Right lobe of liver (tissue), 6 donors: ENCODE data around the gene RFESD. TPM values are rescaled to one million over a fixed set of nuclear protein-coding genes. Genes with fewer than 3 reads are reported as not detected.
A peak's percentile ranks its signal among the peaks of the same experiment; 100 is the strongest.

Experiments
- ATAC-seq, 4 donors: fragments of 200-7000 bp; cut with Tn5 transposase; one replicate each; pipeline ENCODE4 v1.9.1; 2020; ENCODE audit warnings: mild to moderate bottlenecking in 4 of 4, moderate library complexity in 4 of 4
- DNase-seq, 3 donors: peaks; one replicate each; pipeline ENCODE4 v3.0.0-alpha.2; 2020
- H3K27ac ChIP-seq, 3 donors: fragments of 200-600 bp; one replicate each; pipeline ENCODE4 v1.8.0; 2022
- H3K27me3 ChIP-seq, 2 donors: fragments of 200-600 bp; one replicate each; pipeline ENCODE4 v1.8.0; 2022
- H3K36me3 ChIP-seq, 4 donors: fragments of 200-600 bp; sonication (generic) in 1 of 4; one replicate each; pipeline versions ENCODE4 v1.5.1 to v1.8.0; 2017 to 2022; ENCODE audit warnings: control low read depth in 1 of 4
- H3K4me1 ChIP-seq, 4 donors: fragments of 200-600 bp; sonication (generic) in 1 of 4; one replicate each; pipeline versions ENCODE4 v1.5.1 to v1.8.0; 2017 to 2022; ENCODE audit warnings: control low read depth in 1 of 4
- H3K4me3 ChIP-seq, 3 donors: fragments of 200-600 bp; one replicate each; pipeline ENCODE4 v1.8.0; 2022
- H3K9me3 ChIP-seq, 4 donors: fragments of 200-600 bp; sonication (generic) in 1 of 4; one replicate each; pipeline versions ENCODE4 v1.5.1 to v1.8.0; 2017 to 2022; ENCODE audit warnings: control low read depth in 1 of 4
- POLR2A ChIP-seq: fragments of 450-650 bp; IDR thresholded peaks from one replicate; pipeline ENCODE4 v1.6.1; 2017; ENCODE audit warnings: antibody characterized with exemption, mild to moderate bottlenecking
- WGBS: methylation state at CpG from one replicate; pipeline ENCODE4 v1.1.6; 2018; ENCODE audit warnings: low coverage, low lambda C conversion rate; ENCODE audit not compliant: insufficient coverage; ENCODE audit errors: missing lambda C conversion rate; 5-methylcytosine and 5-hydroxymethylcytosine counted together
- intact Hi-C, 2 donors: fragments of 100-400 bp; cut with DNase I; formaldehyde crosslinking; loops; one replicate each; pipeline versions ENCODE4 v1.11.2 to v1.14.1; 2022
- long read RNA-seq: library from polyadenylated mRNA; unstranded; transcript quantifications from one replicate; pipeline ENCODE4 v2.0.0, GENCODE V29; 2019
- total RNA-seq, 6 experiments: library from RNA; depleted of rRNA in 2 of 6; stranded (reverse); fragments of >200 nt in 2 of 6; fragmentation: NEBNext Ultra II Directional in 3 of 6; extraction: Animal tissue kit (Norgen Biotek cat#: 25700) in 3 of 6; gene quantifications; one replicate each; pipeline versions ENCODE4 v1.1.0 to v1.2.4, GENCODE V29; 2016 to 2023
- TF ChIP-seq, protein P1 (sequence below), 4 donors: fragments of 200-600 bp in 3 of 4; fragments of 450-650 bp in 1 of 4; IDR thresholded peaks; one replicate each; pipeline versions ENCODE4 v1.5.1 to v1.8.0; 2016 to 2022; ENCODE audit warnings: antibody characterized with exemption in 4 of 4, mild to moderate bottlenecking in 2 of 4
- donor health status: DM: no; HTN: yes; CAD: no.
- donor health status: DM: no; HTN: no; CAD: no.
- donor health status: DM: no; HTN: no; CAD: no.
- donor health status: DM: no; HTN: yes; CAD: no.
- donor health status: DM: no; HTN: yes; CAD: no.

RFESD gene
- 1 to 10 TPM in 4 of 6 experiments, under 1 TPM in 2; 0.56 to 2.2 (median 1.6) TPM for total RNA-seq
- long read RNA-seq: 0 reads

DNA sequence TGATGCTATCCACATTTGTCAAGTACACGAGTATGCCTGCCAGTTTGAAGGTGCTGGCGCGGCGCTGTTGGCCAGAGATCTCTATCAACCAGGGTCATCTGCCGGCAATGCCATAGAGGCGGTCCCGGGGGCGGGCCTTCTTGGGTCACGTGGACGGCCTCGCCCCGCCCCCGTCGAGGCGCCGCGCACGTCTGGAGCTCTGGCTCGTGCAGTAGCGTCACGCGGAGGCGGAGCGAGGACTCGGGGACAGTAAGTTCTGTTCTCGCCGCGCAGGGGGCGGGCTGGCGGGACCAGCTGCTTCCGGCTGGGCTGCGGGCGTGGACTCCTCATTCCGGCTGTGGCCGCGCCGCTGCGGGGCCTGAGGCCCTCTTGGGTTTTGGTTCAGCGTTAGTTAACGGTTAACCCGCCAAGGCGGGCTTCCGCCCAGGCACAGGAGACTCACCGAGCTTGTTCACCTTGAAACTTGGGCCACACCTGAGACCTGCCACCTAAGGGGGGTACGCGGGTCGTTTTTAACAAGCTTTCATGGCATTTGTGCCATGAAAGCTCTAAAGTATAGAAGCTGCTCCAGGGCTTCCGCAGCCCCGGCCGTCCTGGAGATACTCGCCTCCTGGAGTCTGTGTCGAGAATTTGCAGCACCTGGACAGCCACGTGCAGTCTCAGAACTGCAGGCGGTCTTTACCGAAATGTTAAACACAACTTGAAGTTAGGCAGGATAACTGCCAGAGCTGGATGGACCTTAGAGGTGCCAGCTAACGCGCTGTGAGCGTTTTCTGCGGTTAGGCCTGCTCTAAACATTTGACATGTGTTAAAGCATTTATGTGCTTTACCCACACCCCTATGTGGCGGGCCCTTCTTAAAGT is at the start of gene RFESD:
TSS of gene RFESD (plus strand) at position 209 of the 863 bp plus-strand sequence. CDS start 5,495 bp downstream, outside the sequence.
- peak; percentile 97 for TF ChIP-seq POLR2A
- TF ChIP-seq, protein P1, sequence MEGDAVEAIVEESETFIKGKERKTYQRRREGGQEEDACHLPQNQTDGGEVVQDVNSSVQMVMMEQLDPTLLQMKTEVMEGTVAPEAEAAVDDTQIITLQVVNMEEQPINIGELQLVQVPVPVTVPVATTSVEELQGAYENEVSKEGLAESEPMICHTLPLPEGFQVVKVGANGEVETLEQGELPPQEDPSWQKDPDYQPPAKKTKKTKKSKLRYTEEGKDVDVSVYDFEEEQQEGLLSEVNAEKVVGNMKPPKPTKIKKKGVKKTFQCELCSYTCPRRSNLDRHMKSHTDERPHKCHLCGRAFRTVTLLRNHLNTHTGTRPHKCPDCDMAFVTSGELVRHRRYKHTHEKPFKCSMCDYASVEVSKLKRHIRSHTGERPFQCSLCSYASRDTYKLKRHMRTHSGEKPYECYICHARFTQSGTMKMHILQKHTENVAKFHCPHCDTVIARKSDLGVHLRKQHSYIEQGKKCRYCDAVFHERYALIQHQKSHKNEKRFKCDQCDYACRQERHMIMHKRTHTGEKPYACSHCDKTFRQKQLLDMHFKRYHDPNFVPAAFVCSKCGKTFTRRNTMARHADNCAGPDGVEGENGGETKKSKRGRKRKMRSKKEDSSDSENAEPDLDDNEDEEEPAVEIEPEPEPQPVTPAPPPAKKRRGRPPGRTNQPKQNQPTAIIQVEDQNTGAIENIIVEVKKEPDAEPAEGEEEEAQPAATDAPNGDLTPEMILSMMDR (IDR thresholded peaks at IDR 0.05): peak in 3 of 4 donors; percentile 12 to 28 (median 13)
- ATAC-seq: peak; percentile 86 to 92 (median 90)
- Histone ChIP-seq H3K36me3 (no peaks in the 10 kb centered on the region), H3K9me3 (no peaks in the 10 kb centered on the region), H3K4me3 (peak within 1 kb of the TSS; percentile 27 to 56 (median 31)), H3K4me1 (peaks cover 0 to 48% (median 7%) of the 10 kb centered on the region in 4 donors), H3K27ac (peak within 1 kb of the TSS; percentile 87 to 98 (median 96)), H3K27me3 (no peaks in the 10 kb centered on the region)
- WGBS: 2% methylated on average over 14 of the region's 60 CpGs
- intact Hi-C loops: loop anchor here in 1 of 2 donors (5.0 kb wide), 1 partner anchor 196 kb away; no protein-coding TSS in a partner anchor
- peak; percentile 99 for DNase-seq

DNA sequence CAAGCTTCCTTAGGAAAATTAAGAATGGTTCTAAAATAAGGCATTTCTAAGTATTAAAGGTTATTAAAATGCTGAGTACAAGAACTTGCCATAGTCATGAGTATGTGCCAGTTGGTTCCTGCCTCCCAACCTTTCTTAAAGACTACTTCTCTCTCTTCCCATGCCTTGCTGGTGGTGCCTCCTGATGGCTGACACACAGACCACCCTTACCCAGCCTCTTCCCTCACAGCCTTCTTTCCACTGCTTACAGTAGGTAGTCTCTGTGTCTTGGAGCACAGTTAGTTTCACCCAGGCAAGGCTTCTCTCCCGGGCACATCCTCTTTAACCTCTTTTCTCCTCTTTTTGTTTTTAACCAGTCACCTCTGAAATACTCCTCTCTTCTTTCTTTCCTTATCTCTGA is 47.3 kb upstream of the RFESD start:
- intact Hi-C loops: no loop called here
- no peak for ATAC-seq
- no peak overlapping the region for H3K27ac ChIP-seq
- no peaks in the 10 kb centered on the region for H3K9me3 ChIP-seq
- no peaks in the 10 kb centered on the region for H3K36me3 ChIP-seq
- no peaks in the 10 kb centered on the region for H3K27me3 ChIP-seq
- H3K4me1 ChIP-seq: no peaks in the 10 kb centered on the region
- no peak overlapping the region for H3K4me3 ChIP-seq
- 100% methylated on average over 1 of the region's 1 CpG for WGBS
- no peak for TF ChIP-seq POLR2A
- TF ChIP-seq, protein P1 (IDR thresholded peaks at IDR 0.05): no peak
- no peak for DNase-seq

DNA sequence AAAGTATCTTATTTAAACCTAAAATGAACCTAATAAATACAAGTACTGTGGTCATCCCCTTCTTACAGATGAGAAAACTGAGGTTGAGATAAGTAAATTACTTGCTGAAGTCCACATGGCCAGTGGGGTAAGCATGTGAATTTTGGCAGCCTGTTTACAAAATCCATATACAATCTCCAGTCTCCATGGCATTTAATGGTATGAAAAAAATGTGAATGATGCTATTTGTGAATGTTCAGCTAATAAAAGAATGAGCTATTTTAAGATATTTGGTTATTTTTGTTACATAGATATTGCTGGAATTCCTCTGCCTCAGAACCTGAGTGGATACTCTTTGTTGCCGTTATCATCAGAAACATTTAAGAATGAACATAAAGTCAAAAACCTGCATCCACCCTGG is 46.0 kb upstream of the RFESD start:
- ATAC-seq (no peak), DNase-seq (no peak)
- Histone ChIP-seq H3K27me3 (no peaks in the 10 kb centered on the region), H3K4me1 (no peaks in the 10 kb centered on the region), H3K36me3 (no peaks in the 10 kb centered on the region), H3K4me3 (no peak overlapping the region), H3K27ac (no peak overlapping the region), H3K9me3 (no peaks in the 10 kb centered on the region)
- 82% methylated on average over 1 of the region's 1 CpG for WGBS
- intact Hi-C loops: no loop called here
- TF ChIP-seq POLR2A: no peak
- TF ChIP-seq, protein P1 (IDR thresholded peaks at IDR 0.05): no peak

DNA sequence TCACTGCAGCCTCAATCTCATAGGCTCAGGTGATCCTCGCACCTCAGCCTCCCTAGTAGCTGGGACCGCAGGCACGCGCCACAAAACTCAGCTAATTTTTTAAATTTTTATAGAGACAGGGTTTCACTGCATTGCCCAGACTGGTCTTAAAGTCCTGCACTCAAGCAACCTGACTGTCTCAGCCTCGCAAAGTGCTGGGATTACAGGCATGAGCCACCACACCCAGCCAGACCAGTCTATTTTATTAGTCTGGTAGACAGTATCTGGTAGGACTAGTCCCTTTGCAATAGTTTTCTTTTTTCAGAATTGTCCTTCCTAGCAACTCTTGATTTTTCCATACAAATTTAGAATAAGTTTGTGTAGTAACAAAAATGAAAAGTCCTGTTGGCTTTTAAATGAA is 40.8 kb upstream of the RFESD start:
- no peak overlapping the region for H3K4me3 ChIP-seq
- ATAC-seq: no peak
- intact Hi-C loops: no loop called here
- H3K9me3 ChIP-seq: no peaks in the 10 kb centered on the region
- WGBS: 97% methylated on average over 5 of the region's 5 CpGs
- TF ChIP-seq, protein P1 (IDR thresholded peaks at IDR 0.05): no peak
- TF ChIP-seq POLR2A: no peak
- H3K4me1 ChIP-seq: peaks cover 0 to 2% (median 0%) of the 10 kb centered on the region in 4 donors
- no peaks in the 10 kb centered on the region for H3K27me3 ChIP-seq
- no peak overlapping the region for H3K27ac ChIP-seq
- no peak for DNase-seq
- H3K36me3 ChIP-seq: no peaks in the 10 kb centered on the region
